HepG2 (cell line): Measurements from ENCODE around the gene TENT4B. TPM values are rescaled to one million over a fixed set of nuclear protein-coding genes. Genes with fewer than 3 reads are reported as not detected.
A peak's percentile ranks its signal among the peaks of the same experiment; 100 is the strongest.

Experiments used
- ATAC-seq: fragments of 200-7000 bp; cut with Tn5 transposase; 3 replicates; pipeline ENCODE4 v1.9.1; 2020; ENCODE audit warnings: mild to moderate bottlenecking, moderate library complexity
- BruUV-seq: library from RNA; stranded (reverse); fragments of 400-500 nt; replicated peaks from 2 replicates; lab custom pipeline; 2021; lab: Mats Ljungman, UMichigan
- CTCF ChIA-PET: fragments of 300-600 bp; formaldehyde crosslinking; extraction: SDS; loops from one replicate; lab custom pipeline; 2021; ENCODE audit warnings: low total read pairs, inconsistent platforms, low intra/inter-chr PET ratio; lab: Yijun Ruan, JAX
- POLR2A ChIA-PET: fragments of 350-600 bp; sonication (Branson Sonifier 250); formaldehyde crosslinking; loops from one replicate; lab custom pipeline; 2020; ENCODE audit warnings: antibody characterized with exemption, inconsistent platforms; lab: Yijun Ruan, JAX
- DNase-seq: peaks from one replicate; pipeline ENCODE4 v3.0.0-alpha.2; 2015; ENCODE audit warnings: low spot score
- FAIRE-seq: peaks from 3 replicates; lab custom pipeline; 2011; peaks lifted over from hg19 to GRCh38; lab: Jason Lieb, UNC
- H2AFZ ChIP-seq: one replicate; pipeline ENCODE4 v1.6.1; 2011; ENCODE audit warnings: low read length, inconsistent platforms
- H3K27ac ChIP-seq: fragments of 300-600 bp; 3 replicates; pipeline ENCODE4 v1.8.0; 2011; ENCODE audit warnings: mixed run types, mild to moderate bottlenecking, mixed read lengths, low read length, inconsistent platforms; ENCODE audit not compliant: insufficient read depth; ENCODE audit errors: extremely low read length
- H3K27me3 ChIP-seq, 2 experiments: fragments of 200-600 bp in 1 of 2; 2 replicates in 1 of 2; 3 replicates in 1 of 2; pipeline versions ENCODE4 v1.6.0 to v1.8.0; 2011; ENCODE audit warnings: low read length in 2 of 2, mild to moderate bottlenecking in 2 of 2, moderate library complexity in 2 of 2, inconsistent platforms in 1 of 2; ENCODE audit not compliant: insufficient read depth in 2 of 2, control insufficient read depth in 1 of 2
- H3K36me3 ChIP-seq, 2 experiments: fragments of 200-600 bp in 1 of 2; replicated peaks in 1 of 2; 2 replicates in 1 of 2; 3 replicates in 1 of 2; pipeline versions ENCODE4 v1.5.1 to v1.8.0; 2011; ENCODE audit warnings: low read length in 2 of 2, inconsistent platforms in 1 of 2; ENCODE audit not compliant: insufficient read depth in 2 of 2, control insufficient read depth in 1 of 2
- H3K4me1 ChIP-seq: 2 replicates; pipeline ENCODE4 v1.5.1; 2012; ENCODE audit warnings: low read length, inconsistent platforms; ENCODE audit not compliant: insufficient read depth
- H3K4me2 ChIP-seq: 2 replicates; pipeline ENCODE4 v1.6.0; 2011; ENCODE audit warnings: low read depth, low read length, inconsistent platforms
- H3K4me3 ChIP-seq, 3 experiments: fragments of 200-600 bp in 1 of 3; sonication (generic), shearing (Covaris generic) in 1 of 3; replicated peaks in 1 of 3; 2 replicates each; pipeline ENCODE4 v1.5.1; 2011 to 2016; ENCODE audit warnings: low read length in 3 of 3, inconsistent platforms in 2 of 3, low read depth in 2 of 3, mild to moderate bottlenecking in 2 of 3, control low read depth in 1 of 3, mixed read lengths in 1 of 3; ENCODE audit not compliant: insufficient read depth in 1 of 3
- H3K79me2 ChIP-seq: one replicate; pipeline ENCODE4 v1.6.1; 2011; ENCODE audit warnings: low read length, inconsistent platforms; ENCODE audit not compliant: insufficient read depth
- H3K9ac ChIP-seq: 2 replicates; pipeline ENCODE4 v1.6.0; 2011; ENCODE audit warnings: mild to moderate bottlenecking, low read depth, low read length, inconsistent platforms; ENCODE audit not compliant: insufficient read depth
- H3K9me3 ChIP-seq: 2 replicates; pipeline ENCODE4 v1.5.1; 2012; ENCODE audit warnings: mild to moderate bottlenecking, low read length
- H4K20me1 ChIP-seq: 2 replicates; pipeline ENCODE4 v1.6.0; 2011; ENCODE audit warnings: inconsistent platforms, mild to moderate bottlenecking, low read length, moderate library complexity; ENCODE audit not compliant: insufficient read depth
- CEBPB ChIP-seq: IDR thresholded peaks from 2 replicates; pipeline ENCODE4 v1.6.1; 2011; ENCODE audit warnings: low read depth, low read length, improper control_type of control experiment, borderline replicate concordance
- CREB1 ChIP-seq, 2 experiments: fragments of 450-650 bp in 1 of 2; IDR thresholded peaks; 2 replicates each; pipeline ENCODE4 v1.6.1; 2016 to 2017; ENCODE audit warnings: control low read depth in 1 of 2, mild to moderate bottlenecking in 1 of 2, missing compliant biosample characterization in 1 of 2, missing genetic modification characterization in 1 of 2
- ZNF629 ChIP-seq: sonication (generic); formaldehyde crosslinking; conservative IDR thresholded peaks from 2 replicates; pipeline ENCODE4 v1.5.0; 2020; ENCODE audit warnings: missing genetic modification reagents
- WGBS: methylation state at CpG from one replicate; pipeline ENCODE4 v1.1.6; 2017; ENCODE audit warnings: low lambda C conversion rate; 5-methylcytosine and 5-hydroxymethylcytosine counted together
- in situ Hi-C: cut with HindIII; loops from 2 replicates; pipeline ENCODE4 v1.10.0; 2017; ENCODE audit warnings: low pct_unique_long_range_greater_than_20kb; ENCODE audit not compliant: extremely low pct_ligation_motif_present
- intact Hi-C: fragments of 100-400 bp; cut with micrococcal nuclease; formaldehyde crosslinking; loops from one replicate; pipeline ENCODE4 v1.10.0; 2022; ENCODE audit not compliant: unreplicated experiment
- polyA plus RNA-seq, 8 experiments: library from polyadenylated mRNA; depleted of rRNA in 3 of 8; stranded (reverse) in 7 of 8; unstranded in 1 of 8; fragments of >200 nt; fragmentation: Illumina TruSeq in 4 of 8; extraction: Trizol in 4 of 8; gene quantifications; 2 replicates each; pipeline versions ENCODE4 v1.2.1 to v1.2.3, GENCODE V29; 2011 to 2016; ENCODE audit warnings: low read depth in 4 of 8, missing spikeins in 1 of 8, mixed read lengths in 1 of 8; ENCODE audit not compliant: insufficient read depth in 1 of 8
- total RNA-seq, 5 experiments: library from RNA; depleted of rRNA; stranded (reverse); fragments of >200 nt; fragmentation: Illumina TruSeq; extraction: Trizol; gene quantifications; 2 replicates each; pipeline ENCODE4 v1.2.3, GENCODE V29; 2016; ENCODE audit warnings: low read depth in 1 of 5
- TF ChIP-seq, protein P1 (sequence below): sonication (generic); formaldehyde crosslinking; IDR thresholded peaks from 2 replicates; pipeline ENCODE4 v1.5.0; 2020; ENCODE audit warnings: missing genetic modification reagents

TENT4B gene
- total and polyA plus RNA-seq, 2 of the 13 experiments (the other 11 are each of a cell fraction or from before 2014, with no cell fraction given), result 15.0 to 32.8 TPM

- no peak for DNase-seq
- WGBS, result 74% methylated on average over 11 of the region's 13 CpGs
- peak; percentile 5; the same call in 2 of the 3 replicates for ATAC-seq
- CTCF ChIA-PET, result no interaction called here
- no peaks in the 10 kb centered on the region for H3K36me3 ChIP-seq
- H3K4me3 ChIP-seq, result no peak overlapping the region
- no peak for FAIRE-seq
- no peaks in the 10 kb centered on the region for H4K20me1 ChIP-seq
- H3K79me2 ChIP-seq, result no peaks in the 10 kb centered on the region
- in situ Hi-C loops (loop anchor here (5.0 kb wide), 1 partner anchor 52 kb away; no protein-coding TSS in a partner anchor), intact Hi-C loops (no loop called here)
- BruUV-seq, result no TSS peak
- H3K9me3 ChIP-seq, result no peaks in the 10 kb centered on the region
- H3K4me1 ChIP-seq, result peaks cover 35% of the 10 kb centered on the region
- H2AFZ ChIP-seq, result no peak overlapping the region
- H3K4me2 ChIP-seq, result no peak overlapping the region
- no peak overlapping the region for H3K27ac ChIP-seq
- TF ChIP-seq, protein P1, sequence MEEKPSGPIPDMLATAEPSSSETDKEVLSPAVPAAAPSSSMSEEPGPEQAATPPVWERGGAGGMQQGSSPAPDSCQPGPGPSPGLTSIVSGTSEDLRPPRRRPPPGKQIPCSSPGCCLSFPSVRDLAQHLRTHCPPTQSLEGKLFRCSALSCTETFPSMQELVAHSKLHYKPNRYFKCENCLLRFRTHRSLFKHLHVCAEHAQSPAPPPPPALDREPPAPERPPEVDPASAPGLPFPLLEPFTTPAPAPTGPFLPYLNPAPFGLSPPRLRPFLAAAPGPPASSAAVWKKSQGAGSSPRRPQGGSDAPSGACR (CRISPR knock-in tag), result no peak
- TF ChIP-seq CREB1 (IDR thresholded peaks at IDR 0.05) (no peak), CREB1 (CRISPR knock-in tag; IDR thresholded peaks at IDR 0.05) (no peak), ZNF629 (CRISPR knock-in tag) (peak; percentile 75), CEBPB (peak; percentile 71; the same call in 1 of the 2 replicates)
- peaks cover 2 to 26% of the 10 kb centered on the region in 2 experiments; a peak in 3 of 5 replicates for H3K27me3 ChIP-seq
- H3K9ac ChIP-seq, result no peak overlapping the region
- POLR2A ChIA-PET, result interaction anchor here (0.6 kb wide), 1 partner anchor 21 kb away, joined by 4 read pairs; no protein-coding TSS in a partner anchor
Measured at GRCh38 chr16:50270510-50271147, 117.5 kb downstream of the TENT4B start.
